Mesenchymal stem cell (in vitro differentiated cells and primary cell): ENCODE results near the gene GATAD1.

Experiments
- DNase-seq: peaks from one replicate; pipeline ENCODE4 v3.0.0-alpha.2; 2013
- H2AFZ ChIP-seq: one replicate; pipeline ENCODE4 v1.6.1; 2013; ENCODE audit warnings: low read depth, mild to moderate bottlenecking, control low read depth, inconsistent platforms, low read length, moderate library complexity
- H2AK5ac ChIP-seq: 2 replicates; pipeline ENCODE4 v1.6.1; 2013; ENCODE audit warnings: low read length, moderate library complexity, mild to moderate bottlenecking, inconsistent platforms; ENCODE audit not compliant: severe bottlenecking
- H2BK120ac ChIP-seq: one replicate; pipeline ENCODE4 v1.6.1; 2013; ENCODE audit warnings: low read depth, mild to moderate bottlenecking, inconsistent platforms, low read length, moderate library complexity
- H2BK12ac ChIP-seq, 2 experiments: one replicate each; pipeline ENCODE4 v1.6.1; 2013; ENCODE audit warnings: inconsistent platforms in 2 of 2, low read length in 2 of 2, mild to moderate bottlenecking in 2 of 2, moderate library complexity in 2 of 2, control low read depth in 1 of 2
- H2BK15ac ChIP-seq: one replicate; pipeline ENCODE4 v1.6.1; 2013; ENCODE audit warnings: mild to moderate bottlenecking, low read depth, inconsistent platforms; ENCODE audit not compliant: poor library complexity, severe bottlenecking
- H2BK5ac ChIP-seq: 2 replicates; pipeline ENCODE4 v1.6.1; 2013; ENCODE audit warnings: low read depth, mild to moderate bottlenecking, low read length, control low read depth, inconsistent platforms; ENCODE audit not compliant: poor library complexity, severe bottlenecking
- H3K14ac ChIP-seq, 2 experiments: one replicate each; pipeline ENCODE4 v1.6.1; 2013; ENCODE audit warnings: inconsistent platforms in 2 of 2, low read length in 2 of 2, control low read depth in 1 of 2, mild to moderate bottlenecking in 1 of 2, moderate library complexity in 1 of 2
- H3K18ac ChIP-seq, 2 experiments: one replicate each; pipeline ENCODE4 v1.6.1; 2013; ENCODE audit warnings: inconsistent platforms in 2 of 2, low read length in 2 of 2, control low read depth in 1 of 2, low read depth in 1 of 2, mild to moderate bottlenecking in 1 of 2
- H3K23ac ChIP-seq, 2 experiments: one replicate each; pipeline ENCODE4 v1.6.1; 2013; ENCODE audit warnings: inconsistent platforms in 2 of 2, low read length in 2 of 2, mild to moderate bottlenecking in 2 of 2, moderate library complexity in 2 of 2, control low read depth in 1 of 2
- H3K27ac ChIP-seq: 2 replicates; pipeline ENCODE4 v1.5.1; 2013; ENCODE audit warnings: mild to moderate bottlenecking, moderate library complexity, low read length, control low read depth, inconsistent platforms; ENCODE audit not compliant: poor library complexity, severe bottlenecking
- H3K27me3 ChIP-seq, 2 experiments: 2 replicates each; pipeline versions ENCODE4 v1.6.1 to v1.7.0; 2013; ENCODE audit warnings: low read length in 2 of 2, mild to moderate bottlenecking in 2 of 2, moderate library complexity in 2 of 2, control low read depth in 1 of 2, inconsistent platforms in 1 of 2; ENCODE audit not compliant: control insufficient read depth in 1 of 2, insufficient read depth in 1 of 2
- H3K36me3 ChIP-seq, 2 experiments: 2 replicates each; pipeline versions ENCODE4 v1.6.1 to v1.7.0; 2013; ENCODE audit warnings: low read length in 2 of 2, control low read depth in 1 of 2, inconsistent platforms in 1 of 2, low read depth in 1 of 2, mild to moderate bottlenecking in 1 of 2; ENCODE audit not compliant: insufficient read depth in 2 of 2, control insufficient read depth in 1 of 2
- H3K4ac ChIP-seq, 2 experiments: one replicate each; pipeline ENCODE4 v1.6.1; 2013; ENCODE audit warnings: inconsistent platforms in 2 of 2, low read length in 2 of 2, mild to moderate bottlenecking in 2 of 2, moderate library complexity in 2 of 2, control low read depth in 1 of 2, low read depth in 1 of 2
- H3K4me1 ChIP-seq: 2 replicates; pipeline ENCODE4 v1.6.1; 2013; ENCODE audit warnings: low read depth, low read length, control low read depth; ENCODE audit not compliant: control insufficient read depth, insufficient read depth
- H3K4me2 ChIP-seq: 2 replicates; pipeline ENCODE4 v1.6.1; 2013; ENCODE audit warnings: low read length, mild to moderate bottlenecking, inconsistent platforms; ENCODE audit not compliant: poor library complexity, severe bottlenecking
- H3K4me3 ChIP-seq, 2 experiments: 2 replicates each; pipeline versions ENCODE4 v1.5.1 to v1.7.0; 2013; ENCODE audit warnings: low read length in 2 of 2, mild to moderate bottlenecking in 2 of 2, control low read depth in 1 of 2, low read depth in 1 of 2; ENCODE audit not compliant: insufficient read depth in 1 of 2
- H3K79me1 ChIP-seq: replicated peaks from 2 replicates; pipeline ENCODE4 v1.6.1; 2013; ENCODE audit warnings: mild to moderate bottlenecking, control low read depth, low read length, inconsistent platforms; ENCODE audit not compliant: poor library complexity, severe bottlenecking
- H3K9ac ChIP-seq: 2 replicates; pipeline ENCODE4 v1.7.0; 2013; ENCODE audit warnings: mild to moderate bottlenecking, low read length, moderate library complexity
- H3K9me3 ChIP-seq: 2 replicates; pipeline ENCODE4 v1.7.0; 2013; ENCODE audit warnings: mild to moderate bottlenecking, low read length; ENCODE audit not compliant: control insufficient read depth
- H4K8ac ChIP-seq: one replicate; pipeline ENCODE4 v1.6.1; 2013; ENCODE audit warnings: inconsistent platforms, mild to moderate bottlenecking, low read length, moderate library complexity
- H4K91ac ChIP-seq: one replicate; pipeline ENCODE4 v1.6.1; 2013; ENCODE audit warnings: mild to moderate bottlenecking, low read length, inconsistent platforms
- WGBS: methylation state at CpG from one replicate; pipeline ENCODE4 v1.1.7; 2013; ENCODE audit warnings: mixed read lengths; 5-methylcytosine and 5-hydroxymethylcytosine counted together

Gene GATAD1

GRCh38 chr7:92421676-92422435, 25.4 kb upstream of the GATAD1 start:
- Histone ChIP-seq H3K18ac (no peak overlapping the region), H2BK15ac (no peak overlapping the region), H3K9ac (no peak overlapping the region), H3K14ac (peak overlapping the region in 1 of 2 experiments; percentile 15), H4K8ac (no peak overlapping the region), H3K23ac (no peak overlapping the region), H3K4ac (peak overlapping the region in 1 of 2 experiments; percentile 68), H2BK5ac (no peak overlapping the region), H2BK120ac (no peak overlapping the region), H3K9me3 (no peaks in the 10 kb centered on the region), H2AFZ (no peak overlapping the region), H3K27me3 (peaks cover 0 to 4% of the 10 kb centered on the region in 2 experiments), H2BK12ac (peak overlapping the region in 1 of 2 experiments; percentile 87), H3K79me1 (no peaks in the 10 kb centered on the region), H3K4me1 (peaks cover 5% of the 10 kb centered on the region), H2AK5ac (no peak overlapping the region), H3K36me3 (no peaks in the 10 kb centered on the region), H3K4me3 (no peak overlapping the region), H4K91ac (no peak overlapping the region), H3K4me2 (no peak overlapping the region), H3K27ac (no peak overlapping the region)
- DNase-seq = peak; percentile 46
- WGBS = 65% methylated on average over 4 of the region's 5 CpGs

GRCh38 chr7:92422926-92423325, 24.4 kb upstream of the GATAD1 start:
- Histone ChIP-seq H3K27me3 (peaks cover 0 to 4% of the 10 kb centered on the region in 2 experiments), H3K27ac (no peak overlapping the region), H4K8ac (no peak overlapping the region), H3K4ac (no peak overlapping the region), H2BK15ac (no peak overlapping the region), H3K18ac (no peak overlapping the region), H3K4me1 (peaks cover 5% of the 10 kb centered on the region), H3K9ac (no peak overlapping the region), H2BK120ac (no peak overlapping the region), H2AFZ (no peak overlapping the region), H2BK12ac (peak overlapping the region in 1 of 2 experiments; percentile 15), H4K91ac (no peak overlapping the region), H3K23ac (no peak overlapping the region), H3K79me1 (no peaks in the 10 kb centered on the region), H3K4me3 (no peak overlapping the region), H3K4me2 (no peak overlapping the region), H3K9me3 (no peaks in the 10 kb centered on the region), H2BK5ac (no peak overlapping the region), H3K36me3 (no peaks in the 10 kb centered on the region), H3K14ac (no peak overlapping the region), H2AK5ac (no peak overlapping the region)
- DNase-seq = no peak
- whole genome bisulfite sequencing = 95% methylated on average over 6 of the region's 6 CpGs

GRCh38 chr7:92423710-92424131, 23.6 kb upstream of the GATAD1 start:
- peak overlapping the region; percentile 37 to 79 for H3K4me3 ChIP-seq
- peak overlapping the region; percentile 20 for H4K91ac ChIP-seq
- WGBS = 94% methylated on average over 5 of the region's 5 CpGs
- H2BK120ac ChIP-seq = no peak overlapping the region
- peak overlapping the region; percentile 89 for H4K8ac ChIP-seq
- H3K9ac ChIP-seq = no peak overlapping the region
- DNase-seq = peak; percentile 4
- H3K14ac ChIP-seq = peak overlapping the region in 1 of 2 experiments; percentile 83
- H3K27ac ChIP-seq = no peak overlapping the region
- H2BK12ac ChIP-seq = peak overlapping the region; percentile 45 to 91
- no peak overlapping the region for H2AFZ ChIP-seq
- no peak overlapping the region for H3K23ac ChIP-seq
- no peak overlapping the region for H2BK15ac ChIP-seq
- peak overlapping the region in 1 of 2 experiments; percentile 32 for H3K4ac ChIP-seq
- H3K79me1 ChIP-seq = no peaks in the 10 kb centered on the region
- no peaks in the 10 kb centered on the region for H3K9me3 ChIP-seq
- H3K18ac ChIP-seq = peak overlapping the region; percentile 63 to 71
- H3K4me2 ChIP-seq = no peak overlapping the region
- H3K36me3 ChIP-seq = no peaks in the 10 kb centered on the region
- H2AK5ac ChIP-seq = no peak overlapping the region
- peaks cover 0 to 4% of the 10 kb centered on the region in 2 experiments for H3K27me3 ChIP-seq
- peaks cover 5% of the 10 kb centered on the region for H3K4me1 ChIP-seq
- H2BK5ac ChIP-seq = no peak overlapping the region

- H3K4me3 ChIP-seq = no peak overlapping the region
- no peak overlapping the region for H3K27ac ChIP-seq
- no peak overlapping the region for H4K8ac ChIP-seq
- DNase-seq = no peak
- no peak overlapping the region for H3K14ac ChIP-seq
- H2BK15ac ChIP-seq = no peak overlapping the region
- H4K91ac ChIP-seq = no peak overlapping the region
- no peak overlapping the region for H3K4ac ChIP-seq
- H3K9me3 ChIP-seq = no peaks in the 10 kb centered on the region
- H3K27me3 ChIP-seq = peaks cover 0 to 4% of the 10 kb centered on the region in 2 experiments
- H3K79me1 ChIP-seq = no peaks in the 10 kb centered on the region
- H2AFZ ChIP-seq = no peak overlapping the region
- H3K18ac ChIP-seq = peak overlapping the region in 1 of 2 experiments; percentile 29
- no peak overlapping the region for H2BK120ac ChIP-seq
- no peak overlapping the region for H3K23ac ChIP-seq
- no peaks in the 10 kb centered on the region for H3K36me3 ChIP-seq
- H3K4me2 ChIP-seq = no peak overlapping the region
- H2BK12ac ChIP-seq = no peak overlapping the region
- H3K9ac ChIP-seq = no peak overlapping the region
- H2AK5ac ChIP-seq = no peak overlapping the region
- WGBS = 71% methylated on average over 19 of the region's 20 CpGs
- no peak overlapping the region for H2BK5ac ChIP-seq
- peaks cover 5% of the 10 kb centered on the region for H3K4me1 ChIP-seq
Measured at GRCh38 chr7:92425311-92425947, 21.9 kb upstream of the GATAD1 start.
